AG10803 (cell line): ENCODE data around the gene ELK3.

Source experiments
- DNase-seq: peaks from one replicate; pipeline ENCODE4 v3.0.0; 2010; ENCODE audit warnings: low read depth
- H3K4me3 ChIP-seq: 2 replicates; pipeline ENCODE4 v1.5.1; 2011; ENCODE audit warnings: mild to moderate bottlenecking, low read length, control low read depth
- TF ChIP-seq, protein P1 (sequence below): conservative IDR thresholded peaks from 2 replicates; pipeline ENCODE4 v1.5.1; 2011; ENCODE audit warnings: mild to moderate bottlenecking, low read length, control low read depth, inconsistent platforms

The ELK3 gene

DNA sequence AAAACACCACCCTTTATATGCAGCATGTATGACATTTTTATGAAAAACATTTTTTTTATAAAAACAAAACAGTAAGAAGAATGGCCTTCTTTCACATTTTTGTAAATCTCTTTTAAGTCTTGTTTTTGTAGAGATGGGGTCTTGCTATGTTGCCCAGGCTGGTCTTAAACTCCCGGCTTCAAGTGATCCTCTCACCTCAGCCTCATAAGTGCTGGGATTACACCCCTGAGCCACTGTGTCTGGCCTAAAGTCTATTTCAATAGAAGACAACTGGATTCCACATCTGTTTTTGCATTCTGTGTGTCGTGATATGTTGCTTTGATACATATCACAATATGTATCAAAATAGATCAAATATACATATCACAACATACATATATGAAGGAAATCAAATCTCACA lies 98.9 kb downstream of the ELK3 start:
- no peak for DNase-seq
- TF ChIP-seq, protein P1, sequence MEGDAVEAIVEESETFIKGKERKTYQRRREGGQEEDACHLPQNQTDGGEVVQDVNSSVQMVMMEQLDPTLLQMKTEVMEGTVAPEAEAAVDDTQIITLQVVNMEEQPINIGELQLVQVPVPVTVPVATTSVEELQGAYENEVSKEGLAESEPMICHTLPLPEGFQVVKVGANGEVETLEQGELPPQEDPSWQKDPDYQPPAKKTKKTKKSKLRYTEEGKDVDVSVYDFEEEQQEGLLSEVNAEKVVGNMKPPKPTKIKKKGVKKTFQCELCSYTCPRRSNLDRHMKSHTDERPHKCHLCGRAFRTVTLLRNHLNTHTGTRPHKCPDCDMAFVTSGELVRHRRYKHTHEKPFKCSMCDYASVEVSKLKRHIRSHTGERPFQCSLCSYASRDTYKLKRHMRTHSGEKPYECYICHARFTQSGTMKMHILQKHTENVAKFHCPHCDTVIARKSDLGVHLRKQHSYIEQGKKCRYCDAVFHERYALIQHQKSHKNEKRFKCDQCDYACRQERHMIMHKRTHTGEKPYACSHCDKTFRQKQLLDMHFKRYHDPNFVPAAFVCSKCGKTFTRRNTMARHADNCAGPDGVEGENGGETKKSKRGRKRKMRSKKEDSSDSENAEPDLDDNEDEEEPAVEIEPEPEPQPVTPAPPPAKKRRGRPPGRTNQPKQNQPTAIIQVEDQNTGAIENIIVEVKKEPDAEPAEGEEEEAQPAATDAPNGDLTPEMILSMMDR, result no peak

DNA sequence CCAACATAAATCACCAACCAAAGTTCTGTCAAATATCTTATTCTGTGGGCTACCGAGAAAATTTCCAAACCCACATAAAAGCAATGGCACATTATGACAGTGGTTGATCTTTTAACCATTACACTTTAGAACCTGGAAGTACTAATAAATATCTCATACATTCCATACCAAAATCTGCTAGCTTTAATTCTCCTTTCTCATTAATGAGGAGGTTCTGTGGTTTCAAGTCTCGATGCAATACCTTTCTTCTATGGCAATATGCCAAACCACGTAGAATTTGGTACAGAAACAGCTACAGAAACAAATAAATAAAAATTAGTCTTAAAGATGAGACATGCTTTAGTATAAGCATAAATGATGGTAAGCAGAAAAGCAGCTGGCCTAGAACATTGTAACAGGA lies 100.7 kb downstream of the ELK3 start:
- TF ChIP-seq, protein P1, result no peak
- H3K4me3 ChIP-seq, result no peak overlapping the region
- peak; percentile 65 for DNase-seq

More for the DNA sequence above, 98.9 kb downstream of the ELK3 start:
- H3K4me3 ChIP-seq, result no peak overlapping the region

DNA sequence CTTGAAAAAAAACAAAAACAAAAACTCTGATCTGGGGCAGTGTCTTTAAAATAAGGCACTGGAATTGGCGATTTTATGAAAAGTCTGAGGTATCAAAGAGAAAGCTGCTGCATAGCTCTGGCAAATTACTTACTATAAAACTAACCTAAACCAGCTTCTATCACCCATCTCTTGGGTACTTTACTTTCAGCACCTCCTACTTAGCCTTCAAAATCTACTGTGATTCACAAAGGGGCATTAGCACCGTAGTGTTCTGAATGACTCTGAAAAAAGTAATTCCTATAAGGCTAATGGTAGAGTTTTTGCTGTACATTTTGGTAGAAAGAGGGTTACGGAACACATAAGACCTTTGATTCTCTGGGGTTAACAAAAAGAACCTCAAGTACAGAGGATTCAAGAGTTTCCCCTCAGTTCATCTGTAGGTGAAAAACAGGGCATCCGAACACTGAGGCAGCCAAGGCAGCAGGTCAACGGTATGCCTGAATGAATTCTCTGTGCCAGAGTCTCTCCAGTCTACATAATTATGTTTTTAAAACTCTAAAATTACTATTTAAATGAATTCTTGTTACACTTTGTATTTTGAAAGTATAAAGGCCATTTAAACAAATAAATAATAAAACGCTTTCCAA lies 101.5 kb downstream of the ELK3 start:
- DNase-seq, result no peak
- no peak overlapping the region for H3K4me3 ChIP-seq
- TF ChIP-seq, protein P1, result no peak

DNA sequence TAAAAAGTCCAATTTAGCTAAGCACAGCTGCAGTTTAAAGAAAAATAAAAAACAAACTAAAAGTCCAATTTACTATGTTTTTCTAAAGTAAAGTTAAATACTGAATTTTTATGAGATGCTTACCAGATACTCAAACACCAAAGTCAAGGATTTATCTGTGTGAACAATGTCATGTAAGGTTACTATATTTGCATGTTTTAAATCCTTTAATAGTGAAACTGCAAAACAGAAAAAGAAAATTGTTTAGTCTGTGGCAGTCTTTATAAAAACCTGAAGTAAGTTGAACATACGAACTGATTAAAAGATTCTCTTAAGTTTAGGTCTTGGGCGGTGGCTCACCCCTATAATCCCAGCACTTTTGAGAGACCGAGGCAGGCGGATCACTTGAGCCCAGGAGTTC lies 103.3 kb downstream of the ELK3 start:
- TF ChIP-seq, protein P1, result no peak
- H3K4me3 ChIP-seq, result no peak overlapping the region
- no peak for DNase-seq

DNA sequence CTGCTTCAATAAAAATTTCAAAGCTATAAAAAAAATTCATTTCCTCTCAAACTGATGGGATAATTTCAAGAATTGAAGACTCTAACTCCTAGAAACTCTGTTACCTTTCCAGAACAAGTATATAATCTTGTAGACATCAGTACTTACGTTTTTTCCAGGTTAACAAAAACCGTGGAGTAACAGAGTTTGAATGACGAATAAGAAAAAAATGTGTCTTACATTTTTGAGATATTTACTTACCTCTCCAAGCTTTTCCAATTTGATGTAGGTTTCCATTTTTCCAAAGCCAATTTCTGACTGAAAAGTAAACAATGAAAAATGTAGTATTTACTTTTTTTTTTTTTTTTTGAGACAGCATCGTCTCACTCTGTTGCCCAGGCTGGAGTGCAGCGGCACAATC lies 105.9 kb downstream of the ELK3 start:
- TF ChIP-seq, protein P1, result no peak
- no peak for DNase-seq
- H3K4me3 ChIP-seq, result no peak overlapping the region

DNA sequence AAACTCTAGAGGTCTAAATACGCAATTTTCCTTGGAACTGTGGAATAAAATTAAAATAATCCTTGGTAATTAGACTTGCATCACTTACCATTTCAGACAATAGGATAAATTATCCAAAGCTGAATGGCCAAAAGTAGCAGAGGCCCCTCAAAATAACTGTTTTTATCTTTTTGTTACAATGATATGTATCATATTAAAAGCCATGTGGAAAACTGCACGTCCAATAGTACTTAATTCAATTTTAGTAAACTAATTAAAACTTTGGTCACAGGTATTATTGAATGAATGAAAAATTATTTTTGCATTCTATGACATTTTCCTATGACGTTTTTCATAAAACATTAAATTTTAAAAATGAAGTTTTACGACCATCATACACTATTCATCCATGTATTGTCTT lies 107.6 kb downstream of the ELK3 start:
- TF ChIP-seq, protein P1, result no peak
- DNase-seq, result no peak
- H3K4me3 ChIP-seq, result no peak overlapping the region

- TF ChIP-seq, protein P1, result no peak
- H3K4me3 ChIP-seq, result no peak overlapping the region
- DNase-seq, result no peak
Observed at GRCh38 chr12:96302687-96303310, 108.6 kb downstream of the ELK3 start.
